Mesendoderm (in vitro differentiated cells): ENCODE measurements around the gene CHMP4B.

Experiments
- DNase-seq: peaks from one replicate; pipeline ENCODE4 v3.0.0; 2013
- H2AK5ac ChIP-seq: 2 replicates; pipeline ENCODE4 v1.6.1; 2013; ENCODE audit warnings: low read length, inconsistent platforms
- H2BK120ac ChIP-seq: 2 replicates; pipeline ENCODE4 v1.6.1; 2013; ENCODE audit warnings: low read depth, mild to moderate bottlenecking, low read length, moderate library complexity, mixed read lengths
- H2BK15ac ChIP-seq: replicated peaks from 2 replicates; pipeline ENCODE4 v1.6.1; 2013; ENCODE audit warnings: low read depth, mild to moderate bottlenecking, moderate library complexity
- H2BK5ac ChIP-seq: 2 replicates; pipeline ENCODE4 v1.6.1; 2013; ENCODE audit warnings: low read length, inconsistent platforms
- H3K18ac ChIP-seq: 2 replicates; pipeline ENCODE4 v1.6.1; 2013; ENCODE audit warnings: mild to moderate bottlenecking, low read length, mixed read lengths
- H3K23ac ChIP-seq: one replicate; pipeline ENCODE4 v1.6.1; 2013; ENCODE audit warnings: low read length
- H3K27ac ChIP-seq: 2 replicates; pipeline ENCODE4 v1.5.1; 2013; ENCODE audit warnings: low read depth, mild to moderate bottlenecking, inconsistent platforms, low read length, moderate library complexity
- H3K27me3 ChIP-seq: 2 replicates; pipeline ENCODE4 v1.6.1; 2013; ENCODE audit warnings: low read length, control low read depth, mild to moderate bottlenecking, inconsistent platforms; ENCODE audit not compliant: insufficient read depth, poor library complexity
- H3K36me3 ChIP-seq: 2 replicates; pipeline ENCODE4 v1.6.1; 2013; ENCODE audit warnings: low read length, inconsistent platforms; ENCODE audit not compliant: control insufficient read depth, insufficient read depth
- H3K4ac ChIP-seq: one replicate; pipeline ENCODE4 v1.6.1; 2013; ENCODE audit warnings: low read depth, mild to moderate bottlenecking, low read length, moderate library complexity
- H3K4me1 ChIP-seq: 2 replicates; pipeline ENCODE4 v1.6.1; 2013; ENCODE audit warnings: low read depth, low read length, inconsistent platforms; ENCODE audit not compliant: control insufficient read depth
- H3K4me2 ChIP-seq: 2 replicates; pipeline ENCODE4 v1.6.1; 2013; ENCODE audit warnings: low read length
- H3K4me3 ChIP-seq: 2 replicates; pipeline ENCODE4 v1.5.1; 2013; ENCODE audit warnings: mild to moderate bottlenecking, low read length
- H3K56ac ChIP-seq: one replicate; pipeline ENCODE4 v1.6.1; 2013; ENCODE audit warnings: low read length
- H3K79me1 ChIP-seq: 2 replicates; pipeline ENCODE4 v1.6.1; 2013; ENCODE audit warnings: low read length, inconsistent platforms
- H3K79me2 ChIP-seq: 2 replicates; pipeline ENCODE4 v1.6.1; 2013; ENCODE audit warnings: mild to moderate bottlenecking, low read length; ENCODE audit not compliant: control insufficient read depth, insufficient read depth
- H3K9ac ChIP-seq: 2 replicates; pipeline ENCODE4 v1.6.1; 2013; ENCODE audit warnings: low read length, inconsistent platforms
- H4K5ac ChIP-seq: one replicate; pipeline ENCODE4 v1.6.1; 2013; ENCODE audit warnings: low read length
- H4K8ac ChIP-seq: one replicate; pipeline ENCODE4 v1.6.1; 2013; ENCODE audit warnings: low read depth, mild to moderate bottlenecking, control low read depth, low read length, moderate library complexity
- WGBS: extraction: QIAGEN DNeasy Blood & Tissue Kit; methylation state at CpG from one replicate; pipeline ENCODE4 v1.1.7; 2013; ENCODE audit warnings: low lambda C conversion rate, missing lambda C conversion rate; ENCODE audit not compliant: insufficient coverage; ENCODE audit errors: extremely low coverage; 5-methylcytosine and 5-hydroxymethylcytosine counted together

The CHMP4B gene

DNA sequence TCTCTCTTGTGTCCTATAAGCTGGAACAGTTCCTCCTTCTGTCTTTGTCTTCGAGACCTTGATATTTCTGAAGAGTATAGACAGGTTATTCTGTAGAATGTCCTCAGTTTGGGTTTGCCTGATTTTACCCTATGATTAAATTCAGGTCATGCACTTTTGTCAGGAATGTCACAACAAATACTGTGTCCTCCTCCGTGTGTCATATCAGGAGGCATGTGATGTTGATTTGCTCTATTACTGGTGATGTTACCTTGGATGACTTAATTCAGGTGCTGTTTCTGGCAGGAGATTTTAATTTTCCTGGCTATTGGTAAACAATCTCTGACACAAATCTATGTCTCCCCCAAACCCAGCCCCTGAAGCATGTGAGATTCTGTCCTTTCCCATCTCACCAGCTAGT, 33.3 kb upstream of the CHMP4B start:
- Histone ChIP-seq H3K9ac (no peak overlapping the region), H2BK15ac (no peak overlapping the region)

DNA sequence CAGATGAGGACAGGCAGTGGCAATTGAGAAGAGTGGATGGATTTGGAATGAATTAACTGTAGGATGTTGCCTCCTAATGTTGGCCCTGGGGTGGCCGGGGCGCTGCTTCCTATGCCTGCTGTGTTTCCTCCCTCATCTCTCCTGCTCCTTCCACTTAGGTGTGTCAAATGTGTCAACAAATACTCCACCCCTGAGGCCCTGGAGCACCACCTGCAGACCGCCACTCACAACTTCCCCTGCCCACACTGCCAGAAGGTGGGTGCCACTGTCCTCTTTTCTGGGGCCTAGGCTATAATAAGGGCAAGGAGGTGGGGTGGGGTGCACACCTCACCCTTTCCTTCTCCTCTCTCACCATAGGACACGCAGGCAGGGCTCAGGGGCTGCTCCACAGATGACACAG, 30.0 kb upstream of the CHMP4B start:
- no peak overlapping the region for H4K8ac ChIP-seq
- WGBS, result no CpG with 5 or more reads among the region's 4 CpGs
- no peak overlapping the region for H2BK15ac ChIP-seq

More for the DNA sequence above, 33.3 kb upstream of the CHMP4B start:
- H2AK5ac ChIP-seq, result no peak overlapping the region
- H3K79me2 ChIP-seq, result no peaks in the 10 kb centered on the region
- H3K23ac ChIP-seq, result no peak overlapping the region
- no peak for DNase-seq
- H3K4me3 ChIP-seq, result no peak overlapping the region
- H3K4me1 ChIP-seq, result peaks cover 4% of the 10 kb centered on the region
- H3K4me2 ChIP-seq, result no peak overlapping the region
- no peaks in the 10 kb centered on the region for H3K79me1 ChIP-seq
- no peak overlapping the region for H4K5ac ChIP-seq
- no peak overlapping the region for H3K27ac ChIP-seq
- H3K56ac ChIP-seq, result no peak overlapping the region
- no peak overlapping the region for H3K18ac ChIP-seq
- no peak overlapping the region for H4K8ac ChIP-seq
- H3K27me3 ChIP-seq, result no peaks in the 10 kb centered on the region
- no CpG with 5 or more reads among the region's 2 CpGs for WGBS
- H3K36me3 ChIP-seq, result no peaks in the 10 kb centered on the region
- H2BK120ac ChIP-seq, result no peak overlapping the region
- H3K4ac ChIP-seq, result no peak overlapping the region
- H2BK5ac ChIP-seq, result no peak overlapping the region

DNA sequence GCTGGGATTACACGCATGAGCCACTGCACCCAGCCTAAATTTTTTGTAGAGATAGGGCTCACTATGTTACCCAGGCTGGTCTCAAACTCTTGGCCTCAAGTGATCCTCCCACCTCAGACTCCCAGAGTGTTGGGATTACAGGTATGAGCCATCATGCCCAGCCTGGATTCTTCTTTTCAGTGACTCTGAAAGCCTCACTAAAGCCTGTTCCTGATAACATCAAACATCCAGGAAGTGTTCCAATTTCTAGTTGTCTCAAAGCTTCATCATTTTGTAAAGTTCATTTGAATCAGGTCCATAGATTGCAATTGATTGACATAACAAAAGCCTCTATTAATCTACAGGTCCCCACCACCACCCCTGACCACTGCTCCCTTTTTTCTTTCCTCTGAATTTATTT, 29.2 kb upstream of the CHMP4B start:
- Histone ChIP-seq H3K27me3 (no peaks in the 10 kb centered on the region), H3K18ac (no peak overlapping the region), H3K36me3 (no peaks in the 10 kb centered on the region), H4K5ac (no peak overlapping the region), H3K79me1 (no peaks in the 10 kb centered on the region), H2BK5ac (no peak overlapping the region), H3K9ac (no peak overlapping the region), H4K8ac (no peak overlapping the region), H3K27ac (no peak overlapping the region), H3K4me3 (no peak overlapping the region), H2BK120ac (no peak overlapping the region), H2AK5ac (no peak overlapping the region), H3K56ac (no peak overlapping the region), H3K79me2 (no peaks in the 10 kb centered on the region), H2BK15ac (no peak overlapping the region), H3K23ac (no peak overlapping the region), H3K4ac (no peak overlapping the region), H3K4me2 (no peak overlapping the region), H3K4me1 (peaks cover 4% of the 10 kb centered on the region)
- no peak for DNase-seq
- no CpG with 5 or more reads among the region's 1 CpG for WGBS

More for the DNA sequence above, 30.0 kb upstream of the CHMP4B start:
- Histone ChIP-seq H3K27me3 (no peaks in the 10 kb centered on the region), H2BK120ac (no peak overlapping the region), H2AK5ac (no peak overlapping the region), H3K4ac (no peak overlapping the region), H4K5ac (no peak overlapping the region), H3K9ac (no peak overlapping the region), H3K27ac (no peak overlapping the region), H3K56ac (no peak overlapping the region), H3K23ac (no peak overlapping the region), H2BK5ac (no peak overlapping the region), H3K4me2 (no peak overlapping the region), H3K36me3 (no peaks in the 10 kb centered on the region), H3K4me3 (no peak overlapping the region), H3K79me2 (no peaks in the 10 kb centered on the region), H3K79me1 (no peaks in the 10 kb centered on the region), H3K4me1 (peaks cover 4% of the 10 kb centered on the region), H3K18ac (no peak overlapping the region)
- DNase-seq, result no peak

DNA sequence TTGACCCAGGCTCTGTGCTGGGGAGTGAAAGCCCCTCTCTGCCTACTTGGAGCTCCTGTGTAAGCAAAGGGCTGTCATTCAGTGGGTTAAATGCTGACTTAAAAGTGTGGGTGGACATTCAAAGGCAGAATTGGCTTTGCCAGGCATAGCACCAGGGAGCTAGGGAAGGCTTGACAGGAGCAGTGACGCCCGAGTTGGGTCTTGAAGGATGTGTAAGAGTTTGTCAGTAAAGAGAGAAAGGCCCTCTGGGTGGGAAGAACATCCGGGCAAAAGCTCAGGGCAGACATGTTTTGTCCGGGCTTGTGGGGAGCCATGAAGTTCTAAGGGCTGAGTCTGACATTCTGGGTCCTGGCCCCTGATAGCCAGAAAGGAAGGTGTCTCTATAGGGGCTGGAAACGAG, 27.9 kb upstream of the CHMP4B start:
- Histone ChIP-seq H3K4me3 (no peak overlapping the region), H3K79me2 (no peaks in the 10 kb centered on the region), H3K56ac (no peak overlapping the region), H3K4me1 (peaks cover 4% of the 10 kb centered on the region), H2BK120ac (no peak overlapping the region), H3K4me2 (no peak overlapping the region), H3K18ac (no peak overlapping the region), H4K8ac (no peak overlapping the region), H3K23ac (no peak overlapping the region), H3K4ac (no peak overlapping the region), H4K5ac (no peak overlapping the region), H3K27me3 (no peaks in the 10 kb centered on the region), H3K27ac (no peak overlapping the region), H2BK15ac (no peak overlapping the region), H3K9ac (no peak overlapping the region), H2BK5ac (no peak overlapping the region), H3K79me1 (no peaks in the 10 kb centered on the region), H2AK5ac (no peak overlapping the region), H3K36me3 (no peaks in the 10 kb centered on the region)
- WGBS, result no CpG with 5 or more reads among the region's 5 CpGs
- no peak for DNase-seq

DNA sequence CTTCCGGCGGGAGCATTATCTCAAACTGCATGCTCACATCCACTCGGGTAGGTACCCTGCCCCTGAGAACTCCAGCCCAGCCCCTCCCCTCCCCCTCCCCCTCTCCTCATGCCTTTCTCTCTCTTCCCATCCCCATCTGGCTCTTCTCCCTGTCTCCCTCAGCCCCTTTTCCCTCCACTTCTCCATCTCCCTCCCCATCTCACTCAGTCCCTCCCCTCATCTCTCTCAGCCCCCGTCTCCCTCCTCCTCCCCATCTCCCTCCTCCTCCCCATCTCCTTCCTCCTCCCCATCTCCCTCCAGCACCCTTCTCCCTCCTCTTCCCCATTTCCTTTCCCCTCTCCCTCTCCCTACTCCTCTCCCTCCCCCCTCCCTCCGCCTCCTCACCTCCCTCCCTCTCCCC, 27.3 kb upstream of the CHMP4B start:
- H2BK5ac ChIP-seq, result no peak overlapping the region
- H3K56ac ChIP-seq, result no peak overlapping the region
- H2BK120ac ChIP-seq, result no peak overlapping the region
- no peak overlapping the region for H2AK5ac ChIP-seq
- DNase-seq, result no peak
- H2BK15ac ChIP-seq, result no peak overlapping the region
- no peak overlapping the region for H3K4me3 ChIP-seq
- no peaks in the 10 kb centered on the region for H3K79me2 ChIP-seq
- no peak overlapping the region for H4K8ac ChIP-seq
- H3K27me3 ChIP-seq, result no peaks in the 10 kb centered on the region
- H3K79me1 ChIP-seq, result no peaks in the 10 kb centered on the region
- H3K4me2 ChIP-seq, result no peak overlapping the region
- no peak overlapping the region for H4K5ac ChIP-seq
- peaks cover 2% of the 10 kb centered on the region for H3K4me1 ChIP-seq
- 100% methylated on average over 2 of the region's 5 CpGs for WGBS
- H3K23ac ChIP-seq, result no peak overlapping the region
- H3K4ac ChIP-seq, result no peak overlapping the region
- H3K27ac ChIP-seq, result no peak overlapping the region
- H3K9ac ChIP-seq, result no peak overlapping the region
- no peak overlapping the region for H3K18ac ChIP-seq
- no peaks in the 10 kb centered on the region for H3K36me3 ChIP-seq

DNA sequence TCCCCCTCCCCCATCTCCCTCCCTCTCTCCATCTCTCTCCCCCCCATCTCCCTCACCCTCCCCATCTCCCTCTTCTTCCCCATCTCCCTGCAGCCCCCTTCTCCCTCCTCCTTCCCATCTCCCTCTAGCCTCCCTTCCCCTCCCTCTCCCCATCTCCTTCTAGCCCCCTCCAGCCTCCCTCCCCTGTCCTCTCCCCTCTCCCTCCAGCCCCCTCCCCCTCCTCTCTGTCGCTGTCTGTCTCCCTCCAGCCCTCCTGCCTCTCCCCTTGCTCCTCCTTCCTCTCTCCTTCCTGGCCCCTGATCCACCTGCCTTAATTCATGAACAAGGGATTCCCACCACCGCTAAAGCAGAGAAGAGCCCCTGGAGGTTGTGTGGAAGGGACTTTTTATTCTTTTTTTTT, 26.9 kb upstream of the CHMP4B start:
- no peak overlapping the region for H3K23ac ChIP-seq
- no peak overlapping the region for H2BK120ac ChIP-seq
- H2BK5ac ChIP-seq, result no peak overlapping the region
- H3K27ac ChIP-seq, result no peak overlapping the region
- H3K36me3 ChIP-seq, result no peaks in the 10 kb centered on the region
- H3K4me2 ChIP-seq, result no peak overlapping the region
- H3K4me1 ChIP-seq, result no peaks in the 10 kb centered on the region
- no peak overlapping the region for H3K18ac ChIP-seq
- H3K79me1 ChIP-seq, result no peaks in the 10 kb centered on the region
- H3K27me3 ChIP-seq, result no peaks in the 10 kb centered on the region
- no peak overlapping the region for H3K4me3 ChIP-seq
- no peak overlapping the region for H3K56ac ChIP-seq
- no peak overlapping the region for H3K4ac ChIP-seq
- no peak overlapping the region for H2AK5ac ChIP-seq
- H3K79me2 ChIP-seq, result no peaks in the 10 kb centered on the region
- H2BK15ac ChIP-seq, result no peak overlapping the region
- DNase-seq, result peak; percentile 40
- no CpG with 5 or more reads among the region's 2 CpGs for WGBS
- no peak overlapping the region for H3K9ac ChIP-seq
- no peak overlapping the region for H4K8ac ChIP-seq
- H4K5ac ChIP-seq, result no peak overlapping the region
